Prostate gland (tissue), 2 donors: ENCODE results near the gene RASGRP4. TPM values are rescaled to one million over a fixed set of nuclear protein-coding genes. Genes with fewer than 3 reads are reported as not detected.

ENCODE experiments used
- DNase-seq: peaks from one replicate; pipeline ENCODE4 v3.0.0-alpha.2; 2019; ENCODE audit warnings: low spot score
- H3K27ac ChIP-seq, 2 donors: fragments of 200-600 bp; sonication (generic); 2 replicates each; pipeline ENCODE4 v1.5.1; 2017 to 2019
- H3K27me3 ChIP-seq: fragments of 200-600 bp; sonication (generic); replicated peaks from 2 replicates; pipeline ENCODE4 v1.5.1; 2019; ENCODE audit not compliant: insufficient read depth
- H3K36me3 ChIP-seq, 2 donors: fragments of 200-600 bp; sonication (generic); 1 replicate in 1 of 2; 2 replicates in 1 of 2; pipeline versions ENCODE4 v1.5.1 to v1.8.1; 2017 to 2019
- H3K4me1 ChIP-seq: fragments of 200-600 bp; sonication (generic); replicated peaks from 2 replicates; pipeline ENCODE4 v1.5.1; 2019
- H3K4me3 ChIP-seq, 2 donors: fragments of 200-600 bp; sonication (generic); 2 replicates each; pipeline ENCODE4 v1.5.1; 2017 to 2019
- H3K9me3 ChIP-seq: fragments of 200-600 bp; sonication (generic); 2 replicates; pipeline ENCODE4 v1.5.1; 2017
- CTCF ChIP-seq, 4 experiments: fragments of 200-600 bp in 2 of 4; fragments of 450-650 bp in 2 of 4; sonication (generic) in 2 of 4; IDR thresholded peaks; 1 replicate in 3 of 4; 2 replicates in 1 of 4; pipeline ENCODE4 v1.5.1; 2016 to 2019; ENCODE audit warnings: antibody characterized with exemption in 4 of 4, mild to moderate bottlenecking in 2 of 4, moderate library complexity in 2 of 4
- POLR2A ChIP-seq: fragments of 450-650 bp; IDR thresholded peaks from one replicate; pipeline ENCODE4 v1.6.1; 2016; ENCODE audit warnings: antibody characterized with exemption, mild to moderate bottlenecking
- POLR2AphosphoS5 ChIP-seq: sonication (generic); formaldehyde crosslinking; IDR thresholded peaks from one replicate; pipeline ENCODE4 v1.6.1; 2017; ENCODE audit warnings: antibody characterized with exemption
- WGBS: methylation state at CpG from one replicate; pipeline ENCODE4 v1.1.5; 2018; 5-methylcytosine and 5-hydroxymethylcytosine counted together
- intact Hi-C: fragments of 100-400 bp; cut with DNase I; formaldehyde crosslinking; loops from one replicate; pipeline ENCODE4 v1.14.2; 2022
- total RNA-seq, 2 donors: library from RNA; depleted of rRNA; stranded (reverse); fragments of >200 nt; gene quantifications; one replicate each; pipeline ENCODE4 v1.1.0, GENCODE V29; 2016

Gene RASGRP4
- total RNA-seq, 2 donors from 2014 or later = 1.4 to 1.6 TPM

- DNase-seq = no peak
- 54% methylated on average over 6 of the region's 9 CpGs for WGBS
Measured at GRCh38 chr19:38399081-38399480, 26.9 kb downstream of the RASGRP4 start.

GRCh38 chr19:38395381-38396114 lies 30.5 kb downstream of the RASGRP4 start:
- Histone ChIP-seq H3K9me3 (no peaks in the 10 kb centered on the region), H3K4me3 (no peak overlapping the region), H3K36me3 (no peaks in the 10 kb centered on the region), H3K27me3 (peaks cover 18% of the 10 kb centered on the region), H3K27ac (no peak overlapping the region), H3K4me1 (no peaks in the 10 kb centered on the region)
- intact Hi-C loops = no loop called here
- no peak for DNase-seq
- TF ChIP-seq POLR2A = no peak
- WGBS = 33% methylated on average over 41 of the region's 86 CpGs

More at GRCh38 chr19:38399081-38399480, 26.9 kb downstream of the RASGRP4 start:
- Histone ChIP-seq H3K4me1 (no peaks in the 10 kb centered on the region), H3K4me3 (no peak overlapping the region), H3K36me3 (no peaks in the 10 kb centered on the region), H3K27ac (no peak overlapping the region), H3K27me3 (peaks cover 18% of the 10 kb centered on the region), H3K9me3 (no peaks in the 10 kb centered on the region)
- TF ChIP-seq POLR2AphosphoS5 (no peak), POLR2A (no peak), CTCF (IDR thresholded peaks at IDR 0.05) (no peak)
- intact Hi-C loops = no loop called here

- 30% methylated on average over 8 of the region's 30 CpGs for WGBS
- H3K4me3 ChIP-seq = no peak overlapping the region
- TF ChIP-seq POLR2A (no peak), CTCF (IDR thresholded peaks at IDR 0.05) (no peak), POLR2AphosphoS5 (no peak)
Measured at GRCh38 chr19:38394488-38394887, 31.5 kb downstream of the RASGRP4 start.

GRCh38 chr19:38392707-38393308 lies 33.2 kb downstream of the RASGRP4 start:
- Histone ChIP-seq H3K4me1 (peaks cover 5% of the 10 kb centered on the region), H3K4me3 (no peak overlapping the region), H3K36me3 (no peaks in the 10 kb centered on the region), H3K27ac (no peak overlapping the region), H3K9me3 (no peaks in the 10 kb centered on the region), H3K27me3 (peaks cover 10% of the 10 kb centered on the region)
- no peak for DNase-seq
- intact Hi-C loops = no loop called here
- TF ChIP-seq POLR2A (no peak), CTCF (IDR thresholded peaks at IDR 0.05) (no peak), POLR2AphosphoS5 (no peak)
- WGBS = 81% methylated on average over 6 of the region's 6 CpGs

More at GRCh38 chr19:38394488-38394887, 31.5 kb downstream of the RASGRP4 start:
- Histone ChIP-seq H3K27ac (no peak overlapping the region), H3K4me1 (no peaks in the 10 kb centered on the region), H3K27me3 (peaks cover 18% of the 10 kb centered on the region), H3K36me3 (no peaks in the 10 kb centered on the region), H3K9me3 (no peaks in the 10 kb centered on the region)
- DNase-seq = no peak
- intact Hi-C loops = no loop called here

- intact Hi-C loops = no loop called here
- no peaks in the 10 kb centered on the region for H3K36me3 ChIP-seq
- no peaks in the 10 kb centered on the region for H3K9me3 ChIP-seq
- DNase-seq = no peak
- no peak overlapping the region for H3K4me3 ChIP-seq
- TF ChIP-seq POLR2A (no peak), POLR2AphosphoS5 (no peak), CTCF (IDR thresholded peaks at IDR 0.05) (no peak)
- no peak overlapping the region for H3K27ac ChIP-seq
- WGBS = 57% methylated on average over 8 of the region's 8 CpGs
- H3K4me1 ChIP-seq = peaks cover 5% of the 10 kb centered on the region
- peaks cover 10% of the 10 kb centered on the region for H3K27me3 ChIP-seq
Measured at GRCh38 chr19:38391911-38392464, 34.0 kb downstream of the RASGRP4 start.
